ENCODE results near the gene ADAMTS2. TPM values are rescaled to one million over a fixed set of nuclear protein-coding genes. Genes with fewer than 3 reads are reported as not detected.

ADAMTS2 gene
- total and polyA plus RNA-seq, 2 experiments from 2014 or later: 1.6 to 8.1 TPM

- Mint-ChIP-seq H3K27me3 (ENCODE audit: insufficient read depth, low read depth, poor library complexity) (peaks cover 9% of the 10 kb centered on the region), H3K4me3 (no peak overlapping the region), H3K4me1 (peaks cover 3% of the 10 kb centered on the region; the same call in 2 of the 3 replicates), H3K36me3 (ENCODE audit: low read depth) (peaks cover 3% of the 10 kb centered on the region; the same call in 1 of the 3 replicates), H3K9me3 (peaks cover 15% of the 10 kb centered on the region), H3K27ac (no peak overlapping the region)
- Histone ChIP-seq H4K20me1 (replicated peaks; ENCODE audit: insufficient read depth) (no peaks in the 10 kb centered on the region), H2AFZ (no peak overlapping the region), H3K27ac (ENCODE audit: low read depth) (no peak overlapping the region), H3K9me2 (ENCODE audit: insufficient read depth) (no peaks in the 10 kb centered on the region), H3F3A (replicated peaks; ENCODE audit: low read depth) (no peaks in the 10 kb centered on the region), H3K4me3 (no peak overlapping the region), H3K36me3 (ENCODE audit: insufficient read depth) (no peaks in the 10 kb centered on the region), H3K79me2 (replicated peaks; ENCODE audit: insufficient read depth) (no peaks in the 10 kb centered on the region), H3K4me2 (no peak overlapping the region), H3K27me3 (ENCODE audit: insufficient read depth) (no peaks in the 10 kb centered on the region), H3K4me1 (ENCODE audit: insufficient read depth) (no peaks in the 10 kb centered on the region)
- no peak for ATAC-seq
- no peak for TF ChIP-seq JUNB (IDR thresholded peaks at IDR 0.05; ENCODE audit: unreplicated experiment)
- no peak for TF ChIP-seq NANOG (IDR thresholded peaks at IDR 0.05; ENCODE audit: borderline replicate concordance)
- no peak for TF ChIP-seq POLR2AphosphoS5 (IDR thresholded peaks at IDR 0.05; ENCODE audit: low read depth)
- TF ChIP-seq ZNF114 (CRISPR knock-in tag; IDR thresholded peaks at IDR 0.05): no peak
- no peak for TF ChIP-seq REST (IDR thresholded peaks at IDR 0.05; ENCODE audit: unreplicated experiment)
- no peak for TF ChIP-seq ETS1 (IDR thresholded peaks at IDR 0.05)
- no peak for TF ChIP-seq STAT1 (IDR thresholded peaks at IDR 0.05; ENCODE audit: unreplicated experiment)
- no peak for TF ChIP-seq EZH2 (IDR thresholded peaks at IDR 0.05; ENCODE audit: low read depth, unreplicated experiment)
- TF ChIP-seq ZNF462 (CRISPR knock-in tag; IDR thresholded peaks at IDR 0.05): no peak
- no peak for TF ChIP-seq CTCF (conservative IDR thresholded peaks at IDR 0.05; ENCODE audit: low read depth in 2 of 2)
- no peak for TF ChIP-seq ZNF331 (CRISPR knock-in tag; IDR thresholded peaks at IDR 0.05; ENCODE audit: low read depth)
- TF ChIP-seq EZH2phosphoT487 (IDR thresholded peaks at IDR 0.05; ENCODE audit: unreplicated experiment): no peak
- TF ChIP-seq CREB1 (CRISPR knock-in tag; IDR thresholded peaks at IDR 0.05; ENCODE audit: low read depth): no peak
- DNase-seq (ENCODE audit: low spot score): no peak
Observed at GRCh38 chr5:179297486-179298180, 47.6 kb downstream of the ADAMTS2 start.

All from GM23338 (cell line).